ENCODE data around the gene MINDY4. TPM values are rescaled to one million over a fixed set of nuclear protein-coding genes. Genes with fewer than 3 reads are reported as not detected.

Gene MINDY4
- total RNA-seq, 1 donor from 2014 or later: 3.8 TPM

GRCh38 chr7:30764030-30764975 is 6.9 kb upstream of the MINDY4 start:
- intact Hi-C loops (cut with micrococcal nuclease): no loop called here
- H3K27me3 ChIP-seq (ENCODE audit: low read depth): no peaks in the 10 kb centered on the region
- no peaks in the 10 kb centered on the region for H3K9me3 ChIP-seq (replicated peaks)
- H3K27ac ChIP-seq (replicated peaks): peak overlapping the region; percentile 83
- no peaks in the 10 kb centered on the region for H3K36me3 ChIP-seq
- H3K4me1 ChIP-seq: peaks cover 71% of the 10 kb centered on the region
- no peak overlapping the region for H3K4me3 ChIP-seq
- TF ChIP-seq CTCF (IDR thresholded peaks at IDR 0.05; ENCODE audit: borderline replicate concordance): no peak
- no peak for DNase-seq

GRCh38 chr7:30765408-30765807 is 5.8 kb upstream of the MINDY4 start:
- no peak for DNase-seq
- no peaks in the 10 kb centered on the region for H3K9me3 ChIP-seq (replicated peaks)
- no peaks in the 10 kb centered on the region for H3K36me3 ChIP-seq
- no peak for TF ChIP-seq CTCF (IDR thresholded peaks at IDR 0.05; ENCODE audit: borderline replicate concordance)
- no peaks in the 10 kb centered on the region for H3K27me3 ChIP-seq (ENCODE audit: low read depth)
- no peak overlapping the region for H3K4me3 ChIP-seq
- peak overlapping the region; percentile 83 for H3K27ac ChIP-seq (replicated peaks)
- H3K4me1 ChIP-seq: peaks cover 68% of the 10 kb centered on the region
- intact Hi-C loops (cut with micrococcal nuclease): no loop called here

GRCh38 chr7:30770845-30771173 is 408 bp upstream of the MINDY4 start:
- H3K36me3 ChIP-seq: no peaks in the 10 kb centered on the region
- TF ChIP-seq CTCF (IDR thresholded peaks at IDR 0.05; ENCODE audit: borderline replicate concordance): no peak
- H3K4me1 ChIP-seq: peaks cover 51% of the 10 kb centered on the region
- H3K27ac ChIP-seq (replicated peaks): peak overlapping the region; percentile 85
- no peaks in the 10 kb centered on the region for H3K27me3 ChIP-seq (ENCODE audit: low read depth)
- DNase-seq: no peak
- peak overlapping the region; percentile 80 for H3K4me3 ChIP-seq
- no peaks in the 10 kb centered on the region for H3K9me3 ChIP-seq (replicated peaks)
- intact Hi-C loops (cut with micrococcal nuclease): no loop called here

- peaks cover 44% of the 10 kb centered on the region for H3K4me1 ChIP-seq
- intact Hi-C loops (cut with micrococcal nuclease): no loop called here
These were observed 736 bp downstream of the MINDY4 start for GRCh38 chr7:30771880-30772425.

GRCh38 chr7:30772984-30773383 is 1.8 kb downstream of the MINDY4 start:
- intact Hi-C loops (cut with micrococcal nuclease): no loop called here
- Histone ChIP-seq H3K4me1 (peaks cover 40% of the 10 kb centered on the region), H3K36me3 (no peaks in the 10 kb centered on the region), H3K27me3 (ENCODE audit: low read depth) (no peaks in the 10 kb centered on the region), H3K9me3 (replicated peaks) (no peaks in the 10 kb centered on the region), H3K4me3 (no peak overlapping the region), H3K27ac (replicated peaks) (no peak overlapping the region)
- DNase-seq: no peak
- no peak for TF ChIP-seq CTCF (IDR thresholded peaks at IDR 0.05; ENCODE audit: borderline replicate concordance)

More at GRCh38 chr7:30771880-30772425, 736 bp downstream of the MINDY4 start:
- DNase-seq: no peak
- H3K9me3 ChIP-seq (replicated peaks): no peaks in the 10 kb centered on the region
- no peaks in the 10 kb centered on the region for H3K36me3 ChIP-seq
- TF ChIP-seq CTCF (IDR thresholded peaks at IDR 0.05; ENCODE audit: borderline replicate concordance): no peak
- H3K4me3 ChIP-seq: peak overlapping the region; percentile 80
- peak overlapping the region; percentile 85 for H3K27ac ChIP-seq (replicated peaks)
- H3K27me3 ChIP-seq (ENCODE audit: low read depth): no peaks in the 10 kb centered on the region
